OCI-LY1 (cell line): ENCODE measurements around the gene ACSL4.

Experiments
- H2AFZ ChIP-seq: fragments of 200-600 bp; sonication (generic), shearing (Covaris generic); 2 replicates; pipeline ENCODE4 v1.6.0; 2014; ENCODE audit warnings: antibody characterized with exemption, mild to moderate bottlenecking, low read length
- H3F3A ChIP-seq: fragments of 200-600 bp; sonication (generic), shearing (Covaris generic); 2 replicates; pipeline ENCODE4 v1.6.0; 2014; ENCODE audit warnings: mild to moderate bottlenecking, antibody characterized with exemption, low read length, moderate library complexity; ENCODE audit not compliant: insufficient read depth
- H3K27ac ChIP-seq: fragments of 200-600 bp; sonication (generic); 2 replicates; pipeline ENCODE4 v1.5.1; 2014; ENCODE audit warnings: low read length, mixed run types, mild to moderate bottlenecking, low read depth; ENCODE audit not compliant: poor library complexity, severe bottlenecking
- H3K27me3 ChIP-seq: fragments of 200-600 bp; sonication (generic); 2 replicates; pipeline ENCODE4 v1.6.0; 2014; ENCODE audit warnings: antibody characterized with exemption, mild to moderate bottlenecking, low read length, moderate library complexity; ENCODE audit not compliant: insufficient read depth
- H3K36me3 ChIP-seq: fragments of 200-600 bp; sonication (generic); 2 replicates; pipeline ENCODE4 v1.6.1; 2014; ENCODE audit warnings: mild to moderate bottlenecking, antibody characterized with exemption, low read length, moderate library complexity, mixed read lengths; ENCODE audit not compliant: insufficient read depth
- H3K4me1 ChIP-seq: fragments of 200-600 bp; sonication (generic); 2 replicates; pipeline ENCODE4 v1.5.1; 2014; ENCODE audit warnings: mild to moderate bottlenecking, low read length, moderate library complexity; ENCODE audit not compliant: insufficient read depth, severe bottlenecking
- H3K4me2 ChIP-seq: fragments of 200-600 bp; sonication (generic), shearing (Covaris generic); 2 replicates; pipeline ENCODE4 v1.6.1; 2014; ENCODE audit warnings: low read length
- H3K4me3 ChIP-seq: fragments of 200-600 bp; sonication (generic); 2 replicates; pipeline ENCODE4 v1.5.1; 2014; ENCODE audit warnings: low read length, low read depth, mild to moderate bottlenecking, mixed read lengths; ENCODE audit not compliant: poor library complexity, severe bottlenecking
- H3K79me2 ChIP-seq: fragments of 200-600 bp; shearing (Covaris generic); 2 replicates; pipeline ENCODE4 v1.6.1; 2016; ENCODE audit warnings: mixed run types, low read length, mixed read lengths; ENCODE audit not compliant: insufficient read depth
- H3K9ac ChIP-seq: fragments of 200-600 bp; sonication (generic), shearing (Covaris generic); 2 replicates; pipeline ENCODE4 v1.6.1; 2014; ENCODE audit warnings: mild to moderate bottlenecking, low read length, mixed read lengths
- H3K9me2 ChIP-seq: fragments of 200-600 bp; sonication (generic), shearing (Covaris generic); 2 replicates; pipeline ENCODE4 v1.6.1; 2014; ENCODE audit warnings: low read depth, mild to moderate bottlenecking, low read length, mixed read lengths
- H3K9me3 ChIP-seq: fragments of 200-600 bp; shearing (Covaris generic); 2 replicates; pipeline ENCODE4 v1.6.1; 2014; ENCODE audit warnings: low read length, mixed read lengths
- H4K20me1 ChIP-seq: fragments of 200-600 bp; sonication (generic), shearing (Covaris generic); 2 replicates; pipeline ENCODE4 v1.6.0; 2016; ENCODE audit warnings: mild to moderate bottlenecking, low read length; ENCODE audit not compliant: insufficient read depth
- EZH2 ChIP-seq: fragments of 200-600 bp; sonication (generic), shearing (Covaris generic); IDR thresholded peaks from 2 replicates; pipeline ENCODE4 v1.8.0; 2017; ENCODE audit warnings: borderline replicate concordance, mixed run types, mild to moderate bottlenecking, antibody characterized with exemption, low read length, moderate library complexity, mixed read lengths
- TF ChIP-seq, protein P1 (sequence below): fragments of 200-600 bp; sonication (generic), shearing (Covaris generic); IDR thresholded peaks from 2 replicates; pipeline ENCODE4 v1.5.1; 2017; ENCODE audit warnings: mild to moderate bottlenecking, antibody characterized with exemption, low read length, moderate library complexity, mixed read lengths

ACSL4 gene

DNA sequence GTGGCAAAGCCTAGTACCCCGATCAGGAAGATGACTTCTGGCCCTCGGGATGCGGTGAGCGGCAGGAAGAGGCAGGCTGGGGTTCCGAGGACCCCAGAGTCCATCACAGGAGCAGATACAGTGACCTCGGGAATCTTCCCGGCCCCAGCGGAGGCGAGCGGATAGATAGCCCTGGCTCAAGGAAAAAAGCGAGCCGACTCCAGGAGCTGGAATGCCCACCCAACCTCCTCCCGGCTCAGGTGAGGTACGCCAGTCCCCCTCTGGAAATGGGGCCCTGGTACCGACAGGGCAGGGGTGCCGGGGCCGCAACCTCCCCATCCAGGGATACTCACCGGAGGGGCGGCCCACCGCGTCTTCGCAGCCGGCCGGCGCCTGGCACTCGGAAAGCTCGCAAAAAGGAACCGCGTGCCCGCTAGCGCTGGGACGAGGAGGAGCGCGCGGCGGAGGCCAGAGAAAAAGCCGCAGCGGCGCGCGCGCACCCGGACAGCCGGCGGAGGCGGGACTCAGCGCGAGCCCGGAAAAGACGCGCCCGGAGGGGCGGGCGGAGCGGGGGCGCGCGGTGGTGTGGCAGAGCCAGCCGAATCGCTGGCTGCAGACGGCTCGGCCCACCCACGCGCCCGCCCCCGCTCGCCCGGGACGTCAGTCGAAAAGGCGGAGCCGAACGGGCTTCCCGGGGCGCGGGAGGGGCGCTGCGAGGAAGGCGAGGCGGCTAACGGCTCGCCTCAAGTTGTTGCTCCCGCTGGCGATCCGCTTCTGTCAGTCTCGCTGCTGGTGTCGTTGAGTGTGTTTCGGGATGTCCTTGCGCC lies at the start of gene ACSL4:
Gene ACSL4, minus strand, starts transcription at position 451 of the 806 bp plus-strand sequence. CDS start 49,894 bp downstream, outside the sequence.
- Histone ChIP-seq H3K27ac (peak within 1 kb of the TSS; percentile 72), H3K79me2 (peaks cover 47% of the 10 kb centered on the region), H2AFZ (peak within 1 kb of the TSS; percentile 71), H3K36me3 (peaks cover 14% of the 10 kb centered on the region), H3K4me3 (peak within 1 kb of the TSS; percentile 99), H3K4me1 (peaks cover 25% of the 10 kb centered on the region), H3F3A (no peaks in the 10 kb centered on the region), H3K9me3 (no peaks in the 10 kb centered on the region), H3K9me2 (no peaks in the 10 kb centered on the region), H4K20me1 (no peaks in the 10 kb centered on the region), H3K4me2 (peak within 1 kb of the TSS; percentile 97), H3K9ac (peak within 1 kb of the TSS; percentile 99), H3K27me3 (no peaks in the 10 kb centered on the region)
- TF ChIP-seq, protein P1, sequence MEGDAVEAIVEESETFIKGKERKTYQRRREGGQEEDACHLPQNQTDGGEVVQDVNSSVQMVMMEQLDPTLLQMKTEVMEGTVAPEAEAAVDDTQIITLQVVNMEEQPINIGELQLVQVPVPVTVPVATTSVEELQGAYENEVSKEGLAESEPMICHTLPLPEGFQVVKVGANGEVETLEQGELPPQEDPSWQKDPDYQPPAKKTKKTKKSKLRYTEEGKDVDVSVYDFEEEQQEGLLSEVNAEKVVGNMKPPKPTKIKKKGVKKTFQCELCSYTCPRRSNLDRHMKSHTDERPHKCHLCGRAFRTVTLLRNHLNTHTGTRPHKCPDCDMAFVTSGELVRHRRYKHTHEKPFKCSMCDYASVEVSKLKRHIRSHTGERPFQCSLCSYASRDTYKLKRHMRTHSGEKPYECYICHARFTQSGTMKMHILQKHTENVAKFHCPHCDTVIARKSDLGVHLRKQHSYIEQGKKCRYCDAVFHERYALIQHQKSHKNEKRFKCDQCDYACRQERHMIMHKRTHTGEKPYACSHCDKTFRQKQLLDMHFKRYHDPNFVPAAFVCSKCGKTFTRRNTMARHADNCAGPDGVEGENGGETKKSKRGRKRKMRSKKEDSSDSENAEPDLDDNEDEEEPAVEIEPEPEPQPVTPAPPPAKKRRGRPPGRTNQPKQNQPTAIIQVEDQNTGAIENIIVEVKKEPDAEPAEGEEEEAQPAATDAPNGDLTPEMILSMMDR, result no peak
- TF ChIP-seq EZH2, result no peak

DNA sequence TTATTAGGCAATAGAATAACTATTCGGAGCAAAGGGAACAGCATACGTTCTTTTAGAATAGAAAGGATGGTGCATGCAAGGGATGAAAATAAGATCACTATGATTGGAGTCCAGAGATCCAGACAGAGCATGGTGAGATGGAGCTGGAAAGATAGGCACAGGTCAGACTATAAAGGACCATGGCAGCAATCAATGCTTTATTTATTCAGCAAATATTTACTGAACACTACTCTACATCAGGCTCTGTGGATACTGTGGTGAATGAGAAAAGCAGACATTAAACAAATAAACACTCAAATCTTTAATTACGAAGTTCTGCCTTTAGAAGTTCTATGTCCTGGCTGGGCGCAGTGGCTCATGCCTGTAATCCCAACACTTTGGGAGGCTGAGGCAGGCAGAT lies 44.7 kb upstream of the ACSL4 start:
- Histone ChIP-seq H3K9me2 (no peaks in the 10 kb centered on the region), H3K4me1 (no peaks in the 10 kb centered on the region), H4K20me1 (no peaks in the 10 kb centered on the region), H3K27me3 (no peaks in the 10 kb centered on the region), H3K9ac (no peak overlapping the region), H3K36me3 (no peaks in the 10 kb centered on the region), H3K9me3 (no peaks in the 10 kb centered on the region), H3K27ac (no peak overlapping the region), H3K79me2 (no peaks in the 10 kb centered on the region), H3K4me2 (no peak overlapping the region), H2AFZ (no peak overlapping the region), H3K4me3 (no peak overlapping the region), H3F3A (no peaks in the 10 kb centered on the region)
- no peak for TF ChIP-seq EZH2
- TF ChIP-seq, protein P1, result no peak

DNA sequence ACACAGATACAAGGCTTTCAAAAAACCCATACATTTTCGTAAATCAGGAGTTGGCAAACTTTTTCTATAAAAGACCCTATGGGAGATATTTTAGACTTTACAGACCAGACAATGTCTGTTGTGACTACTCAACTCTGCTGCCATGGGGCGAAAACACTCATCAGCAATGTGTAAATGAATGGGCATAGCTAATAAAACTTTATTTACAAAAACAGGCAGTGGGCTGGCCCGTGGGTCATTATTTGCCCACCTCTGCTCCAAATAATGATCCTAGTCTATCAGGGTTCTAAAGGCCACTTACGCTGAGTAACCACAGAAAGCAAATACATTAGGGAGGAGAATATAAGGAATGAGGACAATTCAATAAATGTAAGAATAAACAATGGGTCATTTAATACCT lies 43.9 kb upstream of the ACSL4 start:
- Histone ChIP-seq H3K4me2 (no peak overlapping the region), H3K4me3 (no peak overlapping the region), H3K9ac (no peak overlapping the region), H3K79me2 (no peaks in the 10 kb centered on the region), H4K20me1 (no peaks in the 10 kb centered on the region), H3K27me3 (no peaks in the 10 kb centered on the region), H2AFZ (no peak overlapping the region), H3K9me2 (no peaks in the 10 kb centered on the region), H3K36me3 (no peaks in the 10 kb centered on the region), H3K9me3 (no peaks in the 10 kb centered on the region), H3F3A (no peaks in the 10 kb centered on the region), H3K27ac (no peak overlapping the region), H3K4me1 (no peaks in the 10 kb centered on the region)
- no peak for TF ChIP-seq EZH2
- TF ChIP-seq, protein P1, result no peak
